ENCODE data around the gene HOXD13. TPM values are rescaled to one million over a fixed set of nuclear protein-coding genes. Genes with fewer than 3 reads are reported as not detected.
A peak's percentile ranks its signal among the peaks of the same experiment; 100 is the strongest.

Gene HOXD13
- polyA plus RNA-seq, 1 donor from 2014 or later = not detected

- H2AFZ ChIP-seq (ENCODE audit: low read depth, low read length) = no peak overlapping the region
- no peak overlapping the region for H3K4me2 ChIP-seq (ENCODE audit: low read length)
- no peaks in the 10 kb centered on the region for H3F3A ChIP-seq (ENCODE audit: insufficient read depth, low read length, poor library complexity, severe bottlenecking)
Observed at GRCh38 chr2:176082824-176083751, 9.4 kb upstream of the HOXD13 start.

DNA sequence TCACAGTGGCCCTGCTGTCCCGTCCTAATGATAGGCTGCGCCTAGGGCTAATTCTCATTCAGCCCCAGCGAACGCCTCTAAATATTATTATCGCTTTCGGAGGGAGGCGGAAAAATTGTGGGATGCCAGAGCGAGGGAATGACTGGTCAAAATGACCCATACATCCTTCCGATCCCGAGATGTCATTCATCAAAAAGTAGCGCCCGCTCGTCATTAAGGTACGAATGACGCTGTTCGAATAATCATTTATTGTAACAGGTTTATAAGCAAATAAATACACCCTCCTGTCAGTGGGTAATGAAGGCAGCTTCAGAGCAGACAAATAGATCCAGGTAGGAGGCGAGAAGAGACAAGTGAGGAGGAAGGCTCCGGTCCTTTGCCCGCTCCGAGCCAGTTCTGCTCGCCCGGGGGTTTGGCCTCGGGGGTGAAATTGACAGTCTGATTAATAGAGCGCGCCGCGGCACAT is 8.7 kb upstream of the HOXD13 start, which contains the start of gene EVX2:
TSS of gene EVX2 (minus strand) at position 167 of the 466 bp plus-strand sequence. CDS start 186 bp downstream, outside the sequence.
- no peak within 1 kb of the TSS for H3K27ac ChIP-seq (ENCODE audit: low read length)
- H3K9ac ChIP-seq (ENCODE audit: low read length) = no peak within 1 kb of the TSS
- no peaks in the 10 kb centered on the region for H3K36me3 ChIP-seq (ENCODE audit: insufficient read depth, low read length)
- H3F3A ChIP-seq (ENCODE audit: insufficient read depth, low read length, poor library complexity, severe bottlenecking) = no peaks in the 10 kb centered on the region
- H3K9me2 ChIP-seq (ENCODE audit: insufficient read depth, low read length) = no peaks in the 10 kb centered on the region
- peaks cover 4% of the 10 kb centered on the region for H3K9me3 ChIP-seq (ENCODE audit: low read length)
- H4K20me1 ChIP-seq (ENCODE audit: insufficient read depth) = no peaks in the 10 kb centered on the region
- H3K4me2 ChIP-seq (ENCODE audit: low read length) = no peak within 1 kb of the TSS
- peaks cover 98% of the 10 kb centered on the region for H3K27me3 ChIP-seq (ENCODE audit: insufficient read depth, low read depth, low read length)
- H3K4me3 ChIP-seq (ENCODE audit: low read length) = no peak within 1 kb of the TSS
- H2AFZ ChIP-seq (ENCODE audit: low read depth, low read length) = no peak within 1 kb of the TSS
- no peaks in the 10 kb centered on the region for H3K79me2 ChIP-seq (replicated peaks; ENCODE audit: insufficient read depth, low read length)
- TF ChIP-seq EP300 (conservative IDR thresholded peaks at IDR 0.05; ENCODE audit: poor library complexity, severe bottlenecking) (no peak), SMC3 (conservative IDR thresholded peaks at IDR 0.05; ENCODE audit: poor library complexity) (no peak), EZH2 (IDR thresholded peaks at IDR 0.05; ENCODE audit: borderline replicate concordance, insufficient read depth, low read length, poor library complexity, severe bottlenecking) (no peak), TAF1 (IDR thresholded peaks at IDR 0.05; ENCODE audit: low read depth) (no peak), RAD21 (conservative IDR thresholded peaks at IDR 0.05) (no peak), MXI1 (conservative IDR thresholded peaks at IDR 0.05; ENCODE audit: poor library complexity, severe bottlenecking) (no peak)
- TF ChIP-seq, protein P1, sequence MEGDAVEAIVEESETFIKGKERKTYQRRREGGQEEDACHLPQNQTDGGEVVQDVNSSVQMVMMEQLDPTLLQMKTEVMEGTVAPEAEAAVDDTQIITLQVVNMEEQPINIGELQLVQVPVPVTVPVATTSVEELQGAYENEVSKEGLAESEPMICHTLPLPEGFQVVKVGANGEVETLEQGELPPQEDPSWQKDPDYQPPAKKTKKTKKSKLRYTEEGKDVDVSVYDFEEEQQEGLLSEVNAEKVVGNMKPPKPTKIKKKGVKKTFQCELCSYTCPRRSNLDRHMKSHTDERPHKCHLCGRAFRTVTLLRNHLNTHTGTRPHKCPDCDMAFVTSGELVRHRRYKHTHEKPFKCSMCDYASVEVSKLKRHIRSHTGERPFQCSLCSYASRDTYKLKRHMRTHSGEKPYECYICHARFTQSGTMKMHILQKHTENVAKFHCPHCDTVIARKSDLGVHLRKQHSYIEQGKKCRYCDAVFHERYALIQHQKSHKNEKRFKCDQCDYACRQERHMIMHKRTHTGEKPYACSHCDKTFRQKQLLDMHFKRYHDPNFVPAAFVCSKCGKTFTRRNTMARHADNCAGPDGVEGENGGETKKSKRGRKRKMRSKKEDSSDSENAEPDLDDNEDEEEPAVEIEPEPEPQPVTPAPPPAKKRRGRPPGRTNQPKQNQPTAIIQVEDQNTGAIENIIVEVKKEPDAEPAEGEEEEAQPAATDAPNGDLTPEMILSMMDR (IDR thresholded peaks at IDR 0.05; ENCODE audit: poor library complexity, severe bottlenecking) = no peak

More at GRCh38 chr2:176082824-176083751, 9.4 kb upstream of the HOXD13 start:
- H3K9me2 ChIP-seq (ENCODE audit: insufficient read depth, low read length) = no peaks in the 10 kb centered on the region
- no peak overlapping the region for H3K9ac ChIP-seq (ENCODE audit: low read length)
- no peak overlapping the region for H3K4me3 ChIP-seq (ENCODE audit: low read length)
- peak; percentile 66 for TF ChIP-seq EZH2 (IDR thresholded peaks at IDR 0.05; ENCODE audit: borderline replicate concordance, insufficient read depth, low read length, poor library complexity, severe bottlenecking)
- TF ChIP-seq SMC3 (conservative IDR thresholded peaks at IDR 0.05; ENCODE audit: poor library complexity) = no peak
- peaks cover 98% of the 10 kb centered on the region for H3K27me3 ChIP-seq (ENCODE audit: insufficient read depth, low read depth, low read length)
- no peaks in the 10 kb centered on the region for H4K20me1 ChIP-seq (ENCODE audit: insufficient read depth)
- H3K36me3 ChIP-seq (ENCODE audit: insufficient read depth, low read length) = no peaks in the 10 kb centered on the region
- H3K79me2 ChIP-seq (replicated peaks; ENCODE audit: insufficient read depth, low read length) = no peaks in the 10 kb centered on the region
- H3K9me3 ChIP-seq (ENCODE audit: low read length) = peaks cover 4% of the 10 kb centered on the region
- no peak overlapping the region for H3K27ac ChIP-seq (ENCODE audit: low read length)

- Histone ChIP-seq H3K9me2 (ENCODE audit: insufficient read depth, low read length) (no peaks in the 10 kb centered on the region), H3K79me2 (replicated peaks; ENCODE audit: insufficient read depth, low read length) (no peaks in the 10 kb centered on the region), H3K9me3 (ENCODE audit: low read length) (peaks cover 4% of the 10 kb centered on the region), H3K9ac (ENCODE audit: low read length) (no peak overlapping the region), H4K20me1 (ENCODE audit: insufficient read depth) (no peaks in the 10 kb centered on the region), H3F3A (ENCODE audit: insufficient read depth, low read length, poor library complexity, severe bottlenecking) (no peaks in the 10 kb centered on the region), H3K36me3 (ENCODE audit: insufficient read depth, low read length) (no peaks in the 10 kb centered on the region), H3K27ac (ENCODE audit: low read length) (no peak overlapping the region), H3K4me3 (ENCODE audit: low read length) (no peak overlapping the region), H3K27me3 (ENCODE audit: insufficient read depth, low read depth, low read length) (peaks cover 98% of the 10 kb centered on the region), H3K4me2 (ENCODE audit: low read length) (no peak overlapping the region), H2AFZ (ENCODE audit: low read depth, low read length) (no peak overlapping the region)
- TF ChIP-seq POLR2AphosphoS5 (IDR thresholded peaks at IDR 0.05) (peak; percentile 58), MXI1 (conservative IDR thresholded peaks at IDR 0.05; ENCODE audit: poor library complexity, severe bottlenecking) (no peak), EZH2 (IDR thresholded peaks at IDR 0.05; ENCODE audit: borderline replicate concordance, insufficient read depth, low read length, poor library complexity, severe bottlenecking) (peak; percentile 29)
Observed at GRCh38 chr2:176084611-176085119, 7.9 kb upstream of the HOXD13 start.
